HG02970 (cell line): ENCODE data around the gene MIPOL1.
"Not testable (repeated sequence)": the region's sequence is repeated elsewhere in the genome, so short reads cannot be mapped to it uniquely, and the experiment has no call there.

Experiments
- ATAC-seq: cut with Tn5 transposase; IDR thresholded peaks from one replicate; pipeline ENCODE4 v1.9.1; 2021; ENCODE audit warnings: mild to moderate bottlenecking, moderate library complexity, moderate number of reproducible peaks; ENCODE audit not compliant: unreplicated experiment, low FRiP score

The MIPOL1 gene

DNA sequence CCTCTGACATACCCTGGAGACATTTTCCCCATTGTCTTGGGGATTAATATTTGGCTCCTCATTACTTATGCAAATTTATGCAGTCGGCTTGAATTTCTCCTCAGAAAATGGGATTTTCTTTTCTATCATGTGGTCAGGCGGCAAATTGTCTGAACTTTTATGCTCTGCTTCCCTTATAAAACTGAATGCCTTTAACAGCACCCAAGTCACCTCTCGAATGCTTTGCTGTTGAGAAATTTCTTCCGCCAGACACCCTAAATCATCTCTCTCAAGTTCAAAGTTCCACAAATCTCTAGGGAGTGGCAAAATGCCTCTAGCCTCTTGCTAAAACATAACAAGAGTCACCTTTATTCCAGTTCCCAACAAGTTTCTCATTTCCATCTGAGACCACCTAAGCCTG lies 27.9 kb downstream of the MIPOL1 start:
- ATAC-seq: not testable (repeated sequence)

DNA sequence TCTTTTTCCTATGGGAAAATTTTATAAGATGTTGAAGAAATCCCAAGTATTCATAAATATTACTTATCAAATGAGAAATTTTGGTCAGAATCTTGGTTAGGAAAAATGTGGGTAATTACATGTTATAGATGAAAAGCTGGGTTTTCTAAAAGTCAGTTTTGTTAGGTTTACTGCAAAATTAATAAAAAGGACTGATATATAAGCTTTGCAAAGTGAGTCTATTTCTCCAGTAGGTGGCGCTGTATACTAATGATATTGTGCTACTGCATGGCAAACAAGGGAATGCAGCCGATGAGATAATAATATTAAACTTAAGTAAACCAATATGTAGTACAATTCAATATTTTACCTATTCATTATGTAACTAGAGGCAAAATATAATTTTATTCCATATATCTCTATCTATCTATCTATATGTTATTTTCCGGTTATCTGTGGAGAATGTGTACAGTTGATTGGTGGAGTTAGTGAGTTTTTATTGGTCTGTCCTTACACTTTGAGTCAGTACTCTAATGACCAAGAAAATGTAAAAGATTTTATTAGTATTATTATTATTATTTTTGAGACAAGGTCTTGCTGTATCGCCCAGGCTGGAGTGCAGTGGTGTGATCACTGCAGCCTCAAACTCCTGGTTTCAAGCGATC lies 32.9 kb downstream of the MIPOL1 start:
- no peak for ATAC-seq

DNA sequence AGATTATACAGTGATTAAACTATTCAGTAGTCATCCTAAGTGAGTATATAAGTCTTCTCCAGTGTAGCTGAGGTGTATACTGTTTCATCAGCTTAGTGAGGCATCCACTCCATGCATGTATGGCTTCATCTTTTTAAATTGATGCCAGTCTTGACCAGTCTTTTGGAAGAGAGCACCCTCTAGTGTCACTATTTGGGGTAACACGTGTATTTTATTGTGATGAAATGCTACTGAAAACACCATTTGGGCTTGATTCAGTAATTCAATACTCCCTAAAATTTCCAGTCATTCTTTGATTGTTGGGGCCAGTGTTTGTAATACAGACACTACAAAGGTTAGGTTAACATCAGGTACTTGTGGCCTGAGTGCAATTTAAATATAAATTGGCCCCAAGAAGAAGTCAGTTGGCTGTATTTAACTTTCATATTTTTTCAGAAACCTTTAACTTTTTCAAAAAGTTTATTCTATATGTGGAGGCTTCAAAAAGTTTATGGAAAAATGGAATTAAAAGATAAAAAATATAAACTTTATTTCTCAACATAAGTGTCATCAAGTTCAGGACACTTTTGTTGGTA lies 35.3 kb downstream of the MIPOL1 start:
- ATAC-seq: no peak

DNA sequence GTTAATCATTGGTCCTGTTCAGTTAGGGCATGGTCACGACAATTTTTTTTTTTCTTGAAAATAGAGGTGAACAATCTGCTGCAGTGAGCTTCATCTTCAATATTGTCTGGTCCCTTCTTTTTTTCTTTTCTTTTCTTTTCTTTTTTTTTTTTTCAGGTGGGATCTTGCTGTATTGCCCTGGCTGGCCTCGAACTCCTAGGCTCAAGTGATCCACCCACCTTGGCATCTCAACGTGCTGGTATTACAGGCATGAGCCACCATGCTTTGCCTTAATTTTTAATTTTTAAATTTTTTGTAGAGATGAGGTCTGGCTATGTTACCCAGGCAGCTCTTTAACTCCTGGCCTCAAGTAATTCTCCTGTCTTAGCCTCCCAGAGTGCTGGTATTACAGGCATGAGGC lies 36.5 kb downstream of the MIPOL1 start:
- no peak for ATAC-seq

DNA sequence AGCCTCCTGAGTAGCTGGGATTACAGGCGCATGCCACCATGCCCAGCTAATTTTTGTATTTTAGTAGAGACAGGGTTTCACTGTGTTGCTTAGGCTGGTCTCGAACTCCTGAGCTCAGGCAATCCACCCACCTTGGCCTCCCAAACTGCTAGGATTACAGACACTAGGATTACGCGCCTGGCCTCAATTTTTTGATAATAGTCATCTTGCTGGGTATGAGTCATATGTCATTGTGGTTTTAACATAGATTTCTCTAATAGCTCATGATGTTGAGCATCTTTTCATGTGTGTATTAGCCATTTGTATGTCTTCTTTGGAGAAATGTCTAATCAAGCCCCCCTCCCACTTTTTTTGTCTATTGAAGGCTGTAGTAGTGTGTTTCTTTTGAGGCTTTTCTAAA lies 38.3 kb downstream of the MIPOL1 start:
- not testable (repeated sequence) for ATAC-seq

DNA sequence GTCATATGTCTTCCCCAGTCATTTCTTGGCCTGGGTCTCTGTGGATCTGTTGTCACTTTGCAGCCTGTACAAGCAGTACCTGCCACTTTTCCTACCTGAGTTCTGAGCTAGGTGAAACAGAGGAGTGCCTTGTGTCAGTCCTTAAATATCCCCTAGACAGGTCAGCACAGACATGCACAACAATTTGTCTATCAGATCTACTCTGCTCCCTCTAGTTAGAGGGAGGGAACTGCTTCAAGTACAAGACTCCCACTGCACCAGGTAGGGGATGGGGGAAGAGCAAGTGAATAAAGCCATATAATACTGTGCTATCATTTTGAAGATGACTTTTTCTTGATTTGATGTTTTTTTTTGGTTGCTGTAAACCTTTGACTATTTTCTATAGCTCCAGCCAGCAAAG lies 39.4 kb downstream of the MIPOL1 start:
- no peak for ATAC-seq

DNA sequence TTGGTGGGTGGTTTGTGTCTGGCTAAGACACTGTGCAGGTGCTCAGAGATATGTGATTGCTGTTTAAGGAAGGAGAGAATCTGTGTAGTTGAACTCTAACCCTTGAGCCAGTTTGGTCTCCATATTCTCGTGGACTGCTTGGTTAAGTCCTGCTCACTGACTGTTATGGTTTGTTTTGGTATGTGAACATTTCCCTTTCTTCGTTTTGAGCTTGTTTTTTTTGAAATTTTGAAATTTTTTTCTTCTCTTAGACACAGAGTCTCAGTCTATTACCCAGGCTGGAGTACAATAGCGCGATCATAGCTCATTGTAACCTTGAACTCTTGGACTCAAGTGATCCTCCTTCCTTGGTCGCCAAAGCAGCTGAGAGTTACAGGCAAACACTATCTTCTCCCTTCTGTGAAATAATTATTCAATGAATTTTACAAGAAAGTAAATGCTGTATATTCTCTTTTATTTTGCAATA lies 40.0 kb downstream of the MIPOL1 start:
- ATAC-seq: no peak

DNA sequence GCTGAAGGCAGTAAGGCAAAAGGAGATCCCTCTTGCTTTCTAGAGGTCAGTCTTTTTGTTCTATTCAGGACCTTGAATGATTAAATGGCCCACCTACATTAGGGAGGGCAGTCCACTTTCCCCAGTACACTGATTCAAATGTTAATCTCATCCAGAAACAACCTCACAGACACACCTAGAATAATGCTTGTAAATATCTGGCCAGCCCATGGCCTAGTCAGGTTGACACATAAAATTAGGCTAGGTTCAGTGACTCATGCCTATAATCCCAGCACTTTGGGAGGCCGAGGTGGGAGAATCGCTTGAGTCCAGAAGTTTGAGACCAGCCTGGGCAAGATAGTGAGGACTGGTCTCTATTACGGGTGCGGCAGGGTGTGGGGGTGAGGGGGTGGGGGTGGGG lies 43.5 kb downstream of the MIPOL1 start:
- no peak for ATAC-seq

DNA sequence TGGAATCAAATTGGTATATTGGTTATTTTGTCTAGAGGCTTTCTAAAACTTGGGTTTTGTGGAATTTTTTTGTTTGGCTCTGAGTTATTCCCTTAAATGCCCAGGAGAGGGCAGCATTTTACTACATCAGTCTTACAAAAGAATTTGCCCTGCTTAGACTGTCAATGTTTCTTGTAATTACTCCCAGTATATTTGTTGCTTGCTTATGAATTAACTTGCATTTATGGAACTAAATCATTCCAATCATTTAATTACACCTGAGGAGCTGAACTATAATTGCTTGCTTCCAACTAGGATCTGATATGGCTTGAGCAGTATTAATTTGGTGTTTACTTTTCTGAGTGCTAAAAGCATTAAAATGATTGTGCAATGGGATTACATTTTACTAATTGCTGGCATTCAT lies 48.7 kb downstream of the MIPOL1 start:
- ATAC-seq: no peak

DNA sequence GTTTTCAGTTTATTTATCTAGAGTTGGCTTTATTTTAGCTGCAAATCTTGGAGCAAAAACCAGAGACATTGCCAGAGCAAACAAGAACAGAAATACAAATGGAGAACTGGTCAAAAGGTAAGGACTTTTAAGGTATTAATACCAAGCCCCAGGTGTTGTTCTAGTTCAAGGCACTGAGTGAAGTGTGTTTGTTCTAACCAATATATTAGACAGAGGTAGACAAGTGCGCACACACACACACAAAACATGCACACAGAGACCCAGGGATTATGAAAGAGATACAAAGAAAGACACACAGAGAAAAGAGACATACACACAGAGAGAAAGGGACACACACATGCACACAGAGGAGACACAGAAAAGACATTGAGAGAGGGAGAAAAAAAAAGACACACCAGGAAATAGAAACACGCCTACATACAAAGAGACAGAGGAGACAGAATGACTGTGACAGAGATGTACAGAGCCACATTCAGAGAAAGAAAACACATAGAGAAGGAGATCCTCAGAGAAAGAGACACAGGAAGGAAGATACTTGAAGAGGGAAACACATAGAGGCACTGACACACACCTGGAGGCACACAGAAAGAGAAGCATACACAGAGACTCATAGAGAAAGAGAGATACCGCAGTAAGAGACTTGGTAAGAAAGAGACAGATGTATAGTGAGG lies 50.2 kb downstream of the MIPOL1 start:
- ATAC-seq: no peak

DNA sequence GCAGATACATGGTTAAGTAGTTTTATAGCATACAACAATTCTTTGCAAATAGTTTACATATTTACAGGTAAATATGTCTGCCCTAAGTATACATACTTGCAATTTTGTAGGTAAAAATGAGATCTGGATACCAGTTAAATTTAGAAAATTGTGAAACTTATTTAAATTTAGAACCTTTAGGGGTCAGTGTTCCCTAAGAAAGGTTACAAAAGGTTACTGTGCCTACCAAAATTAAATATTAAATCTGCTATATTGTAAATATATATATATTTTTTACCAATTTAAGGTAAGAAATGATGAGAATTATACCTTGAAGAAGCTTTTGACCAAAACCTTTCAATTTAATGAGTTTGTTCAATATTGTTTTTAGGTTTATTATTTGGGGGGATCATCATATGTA lies 54.0 kb downstream of the MIPOL1 start:
- no peak for ATAC-seq

DNA sequence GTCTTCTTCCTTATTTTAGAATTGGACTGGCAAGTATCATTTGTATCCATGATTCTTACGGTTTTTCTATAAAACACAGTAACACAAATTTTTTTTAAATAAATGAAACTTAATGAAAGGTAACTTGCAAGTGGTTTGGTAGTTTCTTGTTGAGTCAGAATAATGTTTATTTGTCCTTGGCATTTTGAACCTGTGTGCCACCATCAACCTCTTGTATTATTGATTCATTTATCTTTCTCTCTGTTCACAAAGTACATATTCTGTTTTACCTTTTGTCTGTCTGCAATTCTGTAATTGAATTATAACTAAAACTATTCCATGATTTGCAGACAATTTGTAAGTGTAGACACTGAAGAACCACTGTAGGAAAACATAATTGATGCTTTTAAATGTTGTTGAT lies 54.7 kb downstream of the MIPOL1 start:
- ATAC-seq: no peak

DNA sequence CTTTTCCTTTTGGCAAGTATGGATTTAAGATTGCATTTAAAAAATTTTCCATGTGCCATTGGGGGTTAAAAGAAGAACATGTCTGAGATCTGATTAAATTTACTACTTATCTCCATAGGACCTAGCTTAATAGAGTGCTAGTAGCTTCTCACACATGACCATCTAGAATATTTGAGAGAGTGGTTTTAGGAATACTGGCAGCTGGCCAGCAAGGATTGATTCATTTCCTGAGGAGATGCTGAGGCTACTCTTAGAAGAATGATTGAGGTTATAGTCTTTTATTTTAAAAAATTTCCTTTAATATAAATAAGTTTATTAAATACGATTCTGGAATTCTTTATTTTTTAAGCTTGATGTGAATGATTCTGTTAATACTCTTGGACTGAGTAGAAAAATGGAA lies 56.2 kb downstream of the MIPOL1 start:
- no peak for ATAC-seq

DNA sequence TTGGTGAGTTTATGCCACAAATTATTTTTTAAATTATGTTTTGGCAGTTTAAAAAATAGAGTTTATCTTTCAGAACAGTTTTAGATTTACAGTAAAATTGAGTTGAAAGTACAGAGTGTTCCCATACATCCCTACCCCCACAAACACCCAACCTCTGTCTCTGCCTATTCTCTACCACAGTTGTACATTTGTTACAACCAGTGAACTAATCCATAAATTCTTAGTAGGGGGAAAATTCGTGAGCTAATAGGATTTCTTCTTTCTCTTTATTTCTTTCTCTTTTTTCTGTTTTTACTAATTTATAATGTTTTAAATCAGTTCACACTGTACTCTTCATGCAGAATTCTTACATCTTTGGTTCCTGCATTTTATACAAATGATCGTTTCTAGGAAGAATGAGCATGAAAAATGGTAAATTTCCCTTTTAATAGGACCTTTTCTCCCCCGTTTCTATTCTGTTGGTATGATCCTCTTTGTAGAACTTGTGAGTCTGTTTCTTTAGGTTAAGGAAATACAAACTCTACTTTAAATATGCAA lies 56.7 kb downstream of the MIPOL1 start:
- no peak for ATAC-seq

DNA sequence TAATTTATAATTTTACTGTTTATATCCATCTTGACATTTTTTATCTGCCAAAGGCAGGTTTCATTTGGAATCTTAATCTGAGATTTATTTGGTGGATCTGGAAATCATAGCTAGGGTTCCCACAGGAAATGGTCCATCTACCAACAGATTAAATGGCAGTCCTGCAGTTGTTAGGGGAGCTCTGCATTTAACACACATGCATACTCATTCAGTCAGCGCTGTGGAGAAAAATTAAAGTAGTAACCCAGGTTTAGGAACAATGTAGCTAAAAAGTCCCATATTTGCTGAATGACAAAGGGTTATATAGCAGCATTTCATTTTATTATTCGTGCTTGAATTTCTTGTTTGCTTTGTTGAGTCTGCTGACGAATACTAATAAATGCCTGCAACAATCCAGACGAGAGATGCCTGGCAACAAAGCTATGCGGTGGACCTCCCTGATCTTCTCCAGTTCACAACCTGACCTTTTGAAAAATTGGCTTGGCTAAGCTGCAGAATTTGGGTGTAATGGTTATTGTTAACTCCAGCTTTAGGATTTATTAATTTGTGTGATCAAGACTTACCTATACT lies 59.8 kb downstream of the MIPOL1 start:
- no peak for ATAC-seq

DNA sequence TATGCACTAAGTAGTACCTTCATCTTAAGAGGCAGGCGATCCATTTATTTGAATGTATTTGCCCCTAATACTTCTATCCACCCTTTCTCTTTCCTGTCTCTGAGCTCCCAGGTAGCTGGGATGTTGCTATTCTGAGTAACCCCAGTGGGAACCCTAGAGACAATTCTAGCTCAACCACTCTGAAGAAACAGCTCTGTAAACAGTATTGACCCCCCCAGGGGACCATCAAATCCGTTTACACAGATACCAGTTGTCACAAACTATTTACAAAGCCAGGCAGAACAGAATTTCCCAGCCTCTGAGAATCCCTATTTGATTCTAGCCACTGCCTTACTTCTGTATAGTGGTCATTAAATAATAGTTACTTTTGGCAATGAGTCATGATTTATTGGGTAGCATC lies 64.9 kb downstream of the MIPOL1 start:
- no peak for ATAC-seq

DNA sequence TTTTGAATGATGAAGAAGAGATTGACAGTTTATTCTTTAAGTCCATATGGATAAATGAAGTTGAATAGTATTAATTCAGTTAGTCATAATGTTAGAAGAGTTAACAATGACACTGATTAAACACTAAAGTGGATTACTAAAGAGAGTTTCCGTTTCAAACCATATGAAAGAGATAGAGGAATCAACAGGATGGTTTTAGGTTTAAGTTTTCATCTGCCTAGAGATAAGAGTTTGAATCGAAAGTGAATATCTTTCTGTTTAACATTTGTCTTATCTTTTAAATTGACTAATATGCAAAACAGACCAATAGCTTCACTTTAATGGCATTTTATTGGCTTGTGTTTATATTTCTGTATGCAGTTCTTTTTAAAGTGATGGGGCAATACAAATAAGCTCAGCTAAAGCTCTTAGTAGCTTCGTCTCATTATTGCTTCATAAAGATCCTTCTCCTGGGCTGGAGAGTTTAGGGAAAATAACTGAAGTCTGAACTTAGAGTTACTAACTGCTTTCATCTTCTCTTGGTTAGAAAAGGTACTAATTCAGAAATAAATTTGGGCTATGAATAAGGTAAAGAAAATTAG lies 66.0 kb downstream of the MIPOL1 start:
- no peak for ATAC-seq

DNA sequence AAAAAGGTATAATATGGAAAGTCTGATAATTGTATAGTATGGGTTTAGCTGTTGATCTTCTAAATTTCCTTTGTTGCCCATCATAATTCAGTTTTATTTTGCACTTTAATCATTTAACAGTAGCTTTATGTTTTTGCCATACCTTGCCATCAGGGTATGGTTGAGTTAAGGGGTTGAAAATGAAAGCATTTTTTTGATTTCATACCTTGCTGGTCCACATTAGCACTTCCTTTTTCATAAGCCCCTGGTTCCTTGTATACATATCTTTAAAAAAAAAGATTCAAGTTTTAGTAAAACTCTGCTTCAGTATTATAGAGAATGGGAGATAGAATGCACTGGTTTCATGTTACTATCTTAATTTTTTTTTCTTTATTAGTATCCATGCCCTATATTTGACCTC lies 71.1 kb downstream of the MIPOL1 start:
- ATAC-seq: no peak

DNA sequence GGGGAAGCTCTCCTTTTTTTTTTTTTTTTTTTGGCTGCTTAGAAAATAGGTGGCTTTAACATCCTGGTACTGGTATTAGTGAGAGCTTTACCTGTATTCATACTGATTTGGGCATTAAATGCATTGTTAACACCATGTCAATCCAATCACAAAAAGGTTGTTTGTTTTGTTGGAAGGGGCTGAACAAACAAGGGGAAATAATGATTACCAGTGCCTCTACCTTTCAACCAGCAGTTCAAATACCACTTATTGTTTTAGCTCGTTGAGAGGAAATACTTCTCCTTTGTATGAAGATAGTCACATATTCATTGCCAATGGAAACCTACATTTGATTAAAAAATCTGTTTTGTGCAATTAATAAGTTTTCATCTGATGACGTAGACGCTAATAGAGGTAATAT lies 72.9 kb downstream of the MIPOL1 start:
- no peak for ATAC-seq

DNA sequence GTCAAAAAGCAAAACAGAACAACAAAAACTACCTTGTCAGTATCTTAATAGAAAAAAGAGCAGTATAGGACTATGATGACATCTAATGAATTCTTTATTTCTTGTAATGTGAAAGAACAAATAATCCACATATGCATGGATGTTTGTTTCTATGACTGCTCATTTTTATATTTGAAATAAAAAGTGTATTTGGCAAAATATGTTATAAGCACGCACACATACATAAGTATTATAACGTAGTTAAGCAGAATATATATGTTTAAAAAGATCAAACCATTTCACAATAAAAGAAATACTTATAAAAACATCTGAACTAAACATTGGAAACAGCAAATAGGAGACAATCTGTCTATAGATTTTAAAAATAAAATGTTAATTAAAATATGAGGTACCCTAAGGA lies 74.8 kb downstream of the MIPOL1 start:
- ATAC-seq: no peak

DNA sequence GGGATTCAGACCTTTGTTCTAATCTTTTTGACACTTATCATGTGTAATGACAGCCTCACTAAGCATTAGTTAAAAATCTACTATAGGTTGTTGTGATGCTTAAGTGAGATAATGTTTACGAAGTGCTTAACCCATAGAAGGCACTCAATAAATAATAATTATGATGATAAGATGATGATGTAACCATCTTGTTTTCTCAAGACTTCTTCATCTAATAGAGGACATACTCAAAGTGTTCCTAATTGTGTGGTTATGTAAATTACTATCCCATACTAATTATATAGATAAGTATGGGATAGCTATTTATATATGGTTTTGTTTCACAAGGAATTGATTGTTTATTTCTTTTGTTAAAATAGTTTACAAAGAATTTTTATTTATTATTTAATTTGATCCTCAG lies 76.9 kb downstream of the MIPOL1 start:
- no peak for ATAC-seq
